NCI-H774 (cell line): ENCODE data around the gene MRS2.

Experiments used
- DNase-seq: peaks from one replicate; lab custom pipeline; 2025; lab: John Stamatoyannopoulos, UW

Gene MRS2

GRCh38 chr6:24431045-24431451 lies 28.3 kb downstream of the MRS2 start:
- DNase-seq: peak; percentile 7

GRCh38 chr6:24432611-24433010 lies 29.9 kb downstream of the MRS2 start:
- no peak for DNase-seq

DNA sequence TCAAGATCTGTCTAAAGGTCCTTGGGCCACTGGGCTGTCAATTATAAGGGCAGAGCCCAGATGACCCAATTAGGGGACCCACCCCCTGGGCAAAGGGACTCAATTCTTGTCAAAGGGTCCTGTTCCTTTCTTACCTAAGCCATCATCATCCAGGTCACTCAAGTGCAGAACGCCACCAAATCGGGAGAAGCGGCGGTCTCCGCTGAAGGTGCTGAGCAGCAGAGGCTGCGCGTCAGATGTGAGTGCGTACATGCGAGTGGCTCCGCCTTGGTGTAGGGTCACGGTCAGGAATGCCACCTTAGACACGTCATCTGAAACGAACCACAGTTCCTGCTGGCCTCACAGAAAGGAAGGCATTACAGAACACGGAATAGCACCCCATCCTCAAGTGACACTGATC lies 34.2 kb downstream of the MRS2 start:
- no peak for DNase-seq

DNA sequence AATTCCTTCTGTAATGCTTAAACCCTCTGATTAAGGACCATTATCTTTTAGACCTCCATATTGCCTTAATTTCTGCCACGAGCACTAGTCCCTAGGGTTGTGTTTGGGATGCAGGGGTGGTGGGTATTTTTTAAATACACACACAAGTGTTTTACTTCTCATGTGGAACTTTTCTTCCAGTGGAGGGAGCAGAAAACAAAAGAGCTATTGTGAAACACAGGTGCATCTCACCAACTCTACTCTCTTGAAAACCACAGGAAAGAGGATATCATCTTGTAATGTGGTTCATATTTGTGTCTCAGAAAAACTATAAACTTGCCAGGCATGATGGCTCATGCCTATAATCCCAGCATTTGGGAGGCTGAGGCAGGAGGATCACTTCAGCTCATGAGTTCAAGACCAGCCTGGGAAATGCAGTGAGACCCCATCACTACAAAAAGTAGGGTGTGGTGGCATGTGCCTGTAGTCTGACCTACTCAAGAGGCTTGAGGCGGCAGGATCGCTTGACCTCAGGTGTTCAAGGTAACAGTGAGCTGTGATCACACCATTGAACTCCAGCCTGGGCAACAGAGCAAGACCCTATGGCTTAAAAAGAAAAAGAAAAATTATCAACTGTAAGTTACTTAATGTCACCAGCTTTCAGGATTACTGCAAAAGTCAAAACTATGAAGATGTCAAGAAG lies 37.3 kb downstream of the MRS2 start:
- DNase-seq: no peak

- DNase-seq: no peak
These were observed 38.3 kb downstream of the MRS2 start for GRCh38 chr6:24440897-24441598.

DNA sequence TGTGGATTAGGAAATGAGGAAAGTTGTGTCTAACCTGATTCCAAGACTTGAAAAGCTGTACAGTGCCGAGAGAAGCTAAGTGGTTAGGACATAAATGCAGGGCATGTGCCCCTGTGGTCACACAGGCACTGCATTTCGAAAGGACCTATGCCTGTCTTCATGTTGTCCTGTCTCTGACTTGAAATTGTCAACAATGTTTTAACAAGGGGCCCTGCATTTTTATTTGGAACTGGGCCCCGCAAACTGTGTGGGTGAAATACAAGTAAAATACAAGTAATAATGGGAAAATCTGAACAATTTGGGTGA lies 38.8 kb downstream of the MRS2 start:
- DNase-seq: no peak

DNA sequence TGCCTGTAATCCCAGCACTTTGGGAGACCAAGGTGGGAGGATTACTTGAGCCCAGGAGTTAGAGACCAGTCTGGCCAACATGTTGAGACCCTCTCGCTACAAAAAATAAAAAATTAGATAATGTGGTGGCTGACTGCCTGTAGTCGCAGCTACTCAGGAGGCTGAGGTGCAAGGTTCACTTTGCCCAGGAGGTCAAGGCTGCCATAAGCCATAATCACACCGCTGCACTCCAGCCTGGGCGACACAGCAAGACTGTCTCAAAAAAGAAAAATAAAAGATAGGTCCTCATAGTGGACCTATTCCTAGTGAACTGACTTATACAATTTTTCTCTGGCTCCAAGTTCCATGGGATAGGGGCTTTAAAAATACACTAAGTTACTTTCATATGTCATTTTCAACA lies 41.9 kb downstream of the MRS2 start:
- no peak for DNase-seq

DNA sequence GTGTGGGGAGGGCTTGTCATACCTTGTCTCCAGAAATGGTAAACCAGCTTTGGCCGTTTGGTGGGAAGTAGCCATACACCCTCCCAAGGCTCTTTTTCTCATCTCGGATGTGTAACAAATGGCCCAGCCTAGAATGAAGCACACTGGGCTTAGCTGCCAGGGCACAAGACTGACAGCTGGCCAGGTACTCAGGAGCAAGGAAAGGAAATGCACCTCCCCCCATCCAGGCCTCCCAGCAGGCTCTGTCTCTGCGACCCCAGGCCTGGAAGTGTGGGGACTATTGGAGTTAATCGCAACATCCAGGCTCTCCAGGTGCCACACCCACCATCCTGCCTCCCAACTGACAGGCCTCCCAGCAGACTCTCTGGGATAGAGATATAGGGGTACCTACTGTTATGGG lies 43.0 kb downstream of the MRS2 start:
- no peak for DNase-seq

DNA sequence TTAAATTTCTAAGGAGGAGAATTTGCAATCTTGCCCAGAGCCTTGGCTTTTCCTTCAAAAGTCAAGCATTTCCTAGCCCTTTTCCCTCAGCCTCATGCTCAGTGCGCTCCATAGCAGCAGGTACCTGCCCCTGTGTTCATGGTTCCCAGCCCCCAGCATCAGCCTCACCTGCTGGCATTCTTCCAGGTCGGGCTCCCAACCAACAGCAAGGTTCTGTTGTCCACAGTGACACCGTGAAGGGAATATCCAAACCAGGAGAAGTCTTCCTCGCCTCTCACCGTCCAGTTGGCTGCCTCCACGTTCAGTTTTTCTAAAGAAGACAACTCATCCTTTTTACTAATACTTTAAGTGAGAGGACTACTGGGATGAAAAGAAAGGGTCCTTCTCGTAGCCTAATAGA lies 43.9 kb downstream of the MRS2 start:
- no peak for DNase-seq

- no peak for DNase-seq
These were observed 45.7 kb downstream of the MRS2 start for GRCh38 chr6:24448396-24448795.

DNA sequence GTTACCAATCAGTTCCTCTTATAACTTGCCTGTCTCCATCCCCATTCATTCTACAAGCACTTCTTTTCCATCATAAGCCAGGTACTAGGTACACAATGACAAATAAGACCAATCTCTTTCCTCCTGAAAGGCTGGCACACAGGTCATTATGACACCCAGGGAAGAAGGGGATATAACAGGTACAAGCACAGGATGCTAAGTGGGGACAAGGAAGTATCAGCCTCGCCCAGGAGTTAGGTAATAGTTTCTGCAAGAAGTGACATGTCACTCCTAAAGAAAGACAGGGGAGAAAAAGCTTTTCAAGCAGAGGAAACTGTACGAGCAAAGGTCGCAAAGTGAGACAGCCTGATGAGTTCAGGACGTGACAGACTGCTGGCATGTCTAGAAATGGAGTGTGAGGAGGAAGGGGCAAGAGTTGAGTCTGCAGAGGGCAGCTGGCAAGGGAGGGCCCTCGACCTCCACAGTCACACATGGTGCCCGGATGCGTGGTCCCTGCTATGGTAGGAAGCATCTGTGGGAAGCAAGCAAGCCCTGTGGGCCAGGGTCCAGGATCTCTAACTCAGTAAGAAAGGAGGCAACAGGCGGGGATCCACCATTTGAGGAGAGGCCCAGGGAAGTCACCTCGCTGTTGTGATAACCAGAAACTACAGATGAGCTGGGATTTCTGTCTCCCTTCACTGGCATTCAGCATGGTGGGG lies 46.2 kb downstream of the MRS2 start:
- no peak for DNase-seq

GRCh38 chr6:24451581-24452388 lies 49.0 kb downstream of the MRS2 start:
- no peak for DNase-seq

DNA sequence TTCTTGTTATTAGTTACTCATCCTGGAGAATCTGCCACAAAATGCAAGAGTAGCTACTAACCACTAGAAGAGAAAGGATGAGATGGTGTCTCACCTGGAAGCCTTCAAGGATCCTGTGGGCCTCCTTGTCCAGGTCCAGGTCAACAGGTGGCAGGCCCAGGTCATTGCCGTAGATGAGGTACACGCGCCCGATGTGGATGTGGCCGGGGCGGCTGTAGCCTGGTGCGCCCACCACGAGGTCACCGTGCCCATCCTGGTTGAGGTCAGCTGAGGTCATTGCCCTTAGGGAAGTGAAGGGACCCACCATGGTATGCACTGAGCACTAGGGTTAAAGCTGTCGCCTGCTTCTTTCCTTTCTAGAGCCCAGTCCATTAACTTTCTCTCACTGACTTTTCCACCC lies 51.2 kb downstream of the MRS2 start:
- no peak for DNase-seq

GRCh38 chr6:24454452-24454851 lies 51.7 kb downstream of the MRS2 start:
- DNase-seq: no peak

DNA sequence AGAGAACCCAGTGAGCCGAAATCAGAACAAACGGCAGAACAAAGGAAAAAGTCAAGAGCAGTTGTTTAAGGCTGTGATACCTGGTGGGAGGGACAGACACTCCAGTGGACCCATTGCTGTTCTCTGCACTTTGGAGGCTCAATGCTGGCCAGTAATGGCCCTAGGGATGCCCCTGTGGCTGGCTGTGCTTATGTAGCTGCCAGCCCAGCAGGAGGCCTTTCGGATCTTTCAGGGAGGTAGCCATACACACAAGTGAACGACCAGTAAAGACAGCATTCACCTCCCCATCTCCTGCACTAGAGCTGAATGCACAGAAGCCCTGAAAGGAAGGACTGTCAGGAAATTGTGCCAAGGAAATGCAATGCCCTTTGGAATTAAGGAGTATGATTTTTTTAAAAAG lies 52.3 kb downstream of the MRS2 start:
- no peak for DNase-seq

GRCh38 chr6:24458134-24458533 lies 55.4 kb downstream of the MRS2 start:
- no peak for DNase-seq

DNA sequence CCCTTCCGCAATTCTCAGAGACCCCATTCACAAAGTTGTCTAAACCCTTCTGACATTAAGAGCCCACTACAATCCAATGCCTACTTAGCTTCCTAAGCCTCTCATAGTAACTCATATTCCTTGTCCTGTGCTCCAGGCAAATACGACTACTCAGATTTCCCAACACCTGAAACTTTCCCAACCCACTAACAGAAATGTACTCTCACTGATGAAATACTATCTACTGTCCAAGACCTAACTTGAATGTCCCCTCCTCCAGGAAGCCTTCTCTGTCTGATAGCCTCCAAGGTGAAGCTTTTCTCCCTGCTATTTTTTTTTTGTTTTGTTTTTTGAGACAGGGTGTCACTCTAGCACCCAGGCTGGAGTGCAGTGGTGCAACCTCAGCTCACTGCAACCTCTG lies 56.2 kb downstream of the MRS2 start:
- DNase-seq: no peak

- DNase-seq: no peak
These were observed 58.2 kb downstream of the MRS2 start for GRCh38 chr6:24460966-24461365.

DNA sequence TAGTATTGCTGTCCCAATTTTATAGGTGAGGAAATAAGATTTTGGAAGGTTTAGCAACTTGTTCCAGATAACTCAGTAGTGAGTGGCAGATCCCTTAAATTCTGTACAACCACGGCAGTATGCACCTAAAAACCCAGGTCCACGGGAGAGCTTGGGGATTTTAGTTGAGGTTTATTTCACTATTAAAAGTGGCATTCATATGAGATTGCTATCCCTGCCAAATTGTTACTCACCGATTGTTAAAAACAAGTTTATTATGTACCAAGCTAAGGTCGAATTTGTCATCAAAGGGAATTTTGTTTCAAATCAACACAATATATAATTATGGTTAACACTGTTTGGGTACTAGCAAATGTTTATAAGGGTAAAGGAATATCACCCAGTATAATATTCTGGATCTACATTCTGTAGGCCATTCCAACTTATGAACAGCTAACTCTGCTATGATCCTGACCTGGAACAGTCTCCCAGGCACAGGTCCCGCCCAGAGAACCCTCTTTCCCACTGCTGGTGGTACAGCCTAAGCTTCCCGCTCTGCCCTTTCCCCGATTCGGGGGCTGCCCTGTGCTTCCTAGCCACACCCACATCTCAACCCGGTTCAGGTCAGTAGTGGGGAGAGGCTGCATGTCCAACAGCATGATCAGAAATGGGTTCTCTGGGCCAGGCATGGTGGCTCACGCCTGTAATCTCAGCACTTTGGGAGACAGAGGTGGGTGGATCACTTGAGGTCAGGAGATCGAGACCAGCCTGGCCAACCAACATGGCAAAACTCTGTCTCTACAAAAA lies 61.7 kb downstream of the MRS2 start:
- no peak for DNase-seq

DNA sequence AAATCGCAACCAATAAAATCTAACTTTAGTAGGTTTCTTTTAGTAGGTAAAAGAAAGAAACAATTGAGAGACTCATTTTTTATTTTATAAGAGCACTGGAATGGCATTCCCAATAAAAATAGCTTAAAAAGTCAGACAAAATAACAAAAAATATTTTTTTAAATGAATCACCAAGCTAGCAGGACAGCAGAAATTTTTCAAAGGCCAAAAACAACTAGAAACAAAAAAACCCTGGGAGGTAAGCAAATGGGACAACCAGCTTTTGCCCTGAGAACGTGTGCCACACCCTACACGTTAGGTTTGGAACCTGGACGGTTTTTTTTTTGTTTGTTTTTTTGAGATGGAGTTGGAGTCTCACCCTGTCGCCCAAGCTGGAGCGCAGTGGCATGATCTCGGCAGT lies 67.1 kb downstream of the MRS2 start:
- DNase-seq: no peak

GRCh38 chr6:24472181-24472580 lies 69.4 kb downstream of the MRS2 start:
- DNase-seq: no peak
